Activated CD4-positive, alpha-beta T cell treated with anti-CD3 and anti-CD28 coated beads for 24 hours (primary cell): Measurements from ENCODE around the gene DAP.

Experiments
- DNase-seq, 2 donors: peaks; one replicate each; pipeline ENCODE4 v3.0.0-alpha.2; 2020; ENCODE audit warnings: low read depth in 2 of 2

The DAP gene

GRCh38 chr5:10689391-10690081, 71.5 kb downstream of the DAP start:
- DNase-seq = no peak

- DNase-seq = no peak
Observed at GRCh38 chr5:10688651-10689171, 72.3 kb downstream of the DAP start.

GRCh38 chr5:10686890-10687289, 74.1 kb downstream of the DAP start:
- no peak for DNase-seq

- no peak for DNase-seq
Observed at GRCh38 chr5:10685115-10685521, 75.9 kb downstream of the DAP start.

- no peak for DNase-seq
Observed at GRCh38 chr5:10684303-10685086, 76.5 kb downstream of the DAP start.

GRCh38 chr5:10682801-10683525, 78.1 kb downstream of the DAP start:
- no peak for DNase-seq

- DNase-seq = no peak
Observed at GRCh38 chr5:10681731-10682679, 79.0 kb downstream of the DAP start.

- no peak for DNase-seq
Observed at GRCh38 chr5:10680876-10681481, 80.1 kb downstream of the DAP start.

- DNase-seq = no peak
Observed at GRCh38 chr5:10679336-10679988, 81.6 kb downstream of the DAP start.

- no peak for DNase-seq
Observed at GRCh38 chr5:10678244-10678643, 82.8 kb downstream of the DAP start.

GRCh38 chr5:10677533-10677932, 83.5 kb downstream of the DAP start:
- DNase-seq = no peak

GRCh38 chr5:10676946-10677345, 84.1 kb downstream of the DAP start:
- no peak for DNase-seq

GRCh38 chr5:10676224-10676623, 84.8 kb downstream of the DAP start:
- no peak for DNase-seq

GRCh38 chr5:10675177-10675700, 85.8 kb downstream of the DAP start:
- no peak for DNase-seq

GRCh38 chr5:10674582-10674981, 86.5 kb downstream of the DAP start:
- DNase-seq = no peak

- DNase-seq = no peak
Observed at GRCh38 chr5:10674096-10674495, 86.9 kb downstream of the DAP start.

- DNase-seq = no peak
Observed at GRCh38 chr5:10673407-10673806, 87.6 kb downstream of the DAP start.

- DNase-seq = no peak
Observed at GRCh38 chr5:10673017-10673389, 88.0 kb downstream of the DAP start.

GRCh38 chr5:10672146-10673016, 88.7 kb downstream of the DAP start:
- no peak for DNase-seq
